Liver (tissue), 9 donors: ENCODE data around the gene CASZ1. TPM values are rescaled to one million over a fixed set of nuclear protein-coding genes. Genes with fewer than 3 reads are reported as not detected.

Source experiments
- DNase-seq: peaks from one replicate; pipeline ENCODE4 v3.0.0-alpha.2; 2017; ENCODE audit warnings: low spot score
- H3K27ac ChIP-seq, 2 donors: one replicate each; pipeline ENCODE4 v1.7.0; 2013; ENCODE audit warnings: inconsistent platforms in 2 of 2, low read length in 2 of 2, control low read depth in 1 of 2, low read depth in 1 of 2, mild to moderate bottlenecking in 1 of 2
- H3K27me3 ChIP-seq, 4 donors: one replicate each; pipeline versions ENCODE4 v1.6.1 to v1.7.0; 2013; ENCODE audit warnings: low read length in 3 of 4, inconsistent platforms in 1 of 4, mild to moderate bottlenecking in 1 of 4, moderate library complexity in 1 of 4; ENCODE audit not compliant: control insufficient read depth in 4 of 4, insufficient read depth in 4 of 4
- H3K36me3 ChIP-seq, 4 donors: one replicate each; pipeline versions ENCODE4 v1.6.1 to v1.7.0; 2013; ENCODE audit warnings: low read length in 3 of 4, mild to moderate bottlenecking in 3 of 4, low read depth in 1 of 4, moderate library complexity in 1 of 4; ENCODE audit not compliant: control insufficient read depth in 4 of 4, insufficient read depth in 3 of 4
- H3K4me1 ChIP-seq, 4 donors: one replicate each; pipeline versions ENCODE4 v1.6.1 to v1.7.0; 2013; ENCODE audit warnings: low read length in 3 of 4, mild to moderate bottlenecking in 3 of 4, moderate library complexity in 1 of 4; ENCODE audit not compliant: control insufficient read depth in 4 of 4, insufficient read depth in 4 of 4
- H3K4me3 ChIP-seq, 3 donors: one replicate each; pipeline versions ENCODE4 v1.6.1 to v1.7.0; 2013; ENCODE audit warnings: low read length in 3 of 3, control low read depth in 1 of 3, low read depth in 1 of 3, mild to moderate bottlenecking in 1 of 3
- H3K9ac ChIP-seq, 2 donors: one replicate each; pipeline ENCODE4 v1.7.0; 2013; ENCODE audit warnings: low read length in 2 of 2, mild to moderate bottlenecking in 2 of 2, moderate library complexity in 2 of 2, control low read depth in 1 of 2, low read depth in 1 of 2
- H3K9me3 ChIP-seq, 4 donors: one replicate each; pipeline versions ENCODE4 v1.6.1 to v1.7.0; 2013; ENCODE audit warnings: low read length in 3 of 4; ENCODE audit not compliant: control insufficient read depth in 4 of 4
- EGR1 ChIP-seq, 2 donors: IDR thresholded peaks; 2 replicates each; pipeline ENCODE4 v1.6.1; 2016 to 2018; ENCODE audit warnings: antibody characterized with exemption in 2 of 2, low read depth in 2 of 2
- FOXA1 ChIP-seq: IDR thresholded peaks from 2 replicates; pipeline ENCODE4 v1.6.1; 2016; ENCODE audit warnings: antibody characterized with exemption
- FOXA2 ChIP-seq: IDR thresholded peaks from 2 replicates; pipeline ENCODE4 v1.6.1; 2016; ENCODE audit warnings: antibody characterized with exemption
- GABPA ChIP-seq, 2 donors: IDR thresholded peaks in 1 of 2; conservative IDR thresholded peaks in 1 of 2; 2 replicates each; pipeline ENCODE4 v1.6.1; 2016; ENCODE audit warnings: antibody characterized with exemption in 2 of 2, mild to moderate bottlenecking in 1 of 2, moderate library complexity in 1 of 2
- HNF4G ChIP-seq: IDR thresholded peaks from 2 replicates; pipeline ENCODE4 v1.6.1; 2016; ENCODE audit warnings: antibody characterized with exemption
- JUND ChIP-seq, 2 donors: IDR thresholded peaks; 2 replicates each; pipeline ENCODE4 v1.6.1; 2016; ENCODE audit warnings: antibody characterized with exemption in 2 of 2
- NR2F2 ChIP-seq: IDR thresholded peaks from 2 replicates; pipeline ENCODE4 v1.6.1; 2016; ENCODE audit warnings: antibody characterized with exemption
- RAD21 ChIP-seq, 2 donors: IDR thresholded peaks; 2 replicates each; pipeline ENCODE4 v1.6.1; 2016; ENCODE audit warnings: antibody characterized with exemption in 2 of 2, mild to moderate bottlenecking in 2 of 2
- RXRA ChIP-seq, 2 donors: IDR thresholded peaks; 2 replicates each; pipeline ENCODE4 v1.6.1; 2017 to 2018; ENCODE audit warnings: antibody characterized with exemption in 2 of 2, mild to moderate bottlenecking in 1 of 2
- SP1 ChIP-seq: IDR thresholded peaks from 2 replicates; pipeline ENCODE4 v1.6.1; 2018; ENCODE audit warnings: antibody characterized with exemption, mild to moderate bottlenecking
- TAF1 ChIP-seq: conservative IDR thresholded peaks from 2 replicates; pipeline ENCODE4 v1.6.1; 2016; ENCODE audit warnings: antibody characterized with exemption, mild to moderate bottlenecking
- YY1 ChIP-seq: IDR thresholded peaks from 2 replicates; pipeline ENCODE4 v1.6.1; 2016; ENCODE audit warnings: antibody characterized with exemption, mild to moderate bottlenecking
- WGBS: extraction: QIAGEN DNeasy Blood & Tissue Kit; methylation state at CpG from one replicate; pipeline ENCODE4 v1.1.7; 2013; 5-methylcytosine and 5-hydroxymethylcytosine counted together
- polyA plus RNA-seq, 2 donors: library from polyadenylated mRNA; stranded (reverse) in 1 of 2; unstranded in 1 of 2; fragments of 200-250 nt in 1 of 2; fragments of >200 nt in 1 of 2; fragmentation: Nextera tagmentation in 1 of 2; extraction: Ambion mirVana in 1 of 2; gene quantifications; one replicate each; pipeline versions ENCODE4 v1.2.1 to v1.2.3, GENCODE V29; 2013 to 2015
- total RNA-seq, 2 donors: library from RNA; depleted of rRNA; stranded (reverse); fragments of >200 nt; gene quantifications; one replicate each; pipeline ENCODE4 v1.2.3, GENCODE V29; 2014
- TF ChIP-seq, protein P1 (sequence below): IDR thresholded peaks from 2 replicates; pipeline ENCODE4 v1.6.1; 2016; ENCODE audit warnings: antibody characterized with exemption
- TF ChIP-seq, protein P2 (sequence below): IDR thresholded peaks from 2 replicates; pipeline ENCODE4 v1.6.1; 2016; ENCODE audit warnings: antibody characterized with exemption
- TF ChIP-seq, protein P3 (sequence below): fragments of 150-350 bp; IDR thresholded peaks from 2 replicates; pipeline ENCODE4 v1.5.1; 2017; ENCODE audit warnings: improper control_type of control experiment, low read depth, low read length; ENCODE audit not compliant: missing input control
- TF ChIP-seq, protein P4 (sequence below): IDR thresholded peaks from 2 replicates; pipeline ENCODE4 v1.6.1; 2016; ENCODE audit warnings: antibody characterized with exemption, mild to moderate bottlenecking
- TF ChIP-seq, protein P5 (sequence below): IDR thresholded peaks from 2 replicates; pipeline ENCODE4 v1.6.1; 2016; ENCODE audit warnings: antibody characterized with exemption
- donor health status: healthy.
- donor health status: healthy.
- donor health status: healthy.
- donor health status: healthy.
- donor health status: healthy.

The CASZ1 gene
- total and polyA plus RNA-seq, 4 donors, result 1.0 to 3.5 (median 1.9) TPM

DNA sequence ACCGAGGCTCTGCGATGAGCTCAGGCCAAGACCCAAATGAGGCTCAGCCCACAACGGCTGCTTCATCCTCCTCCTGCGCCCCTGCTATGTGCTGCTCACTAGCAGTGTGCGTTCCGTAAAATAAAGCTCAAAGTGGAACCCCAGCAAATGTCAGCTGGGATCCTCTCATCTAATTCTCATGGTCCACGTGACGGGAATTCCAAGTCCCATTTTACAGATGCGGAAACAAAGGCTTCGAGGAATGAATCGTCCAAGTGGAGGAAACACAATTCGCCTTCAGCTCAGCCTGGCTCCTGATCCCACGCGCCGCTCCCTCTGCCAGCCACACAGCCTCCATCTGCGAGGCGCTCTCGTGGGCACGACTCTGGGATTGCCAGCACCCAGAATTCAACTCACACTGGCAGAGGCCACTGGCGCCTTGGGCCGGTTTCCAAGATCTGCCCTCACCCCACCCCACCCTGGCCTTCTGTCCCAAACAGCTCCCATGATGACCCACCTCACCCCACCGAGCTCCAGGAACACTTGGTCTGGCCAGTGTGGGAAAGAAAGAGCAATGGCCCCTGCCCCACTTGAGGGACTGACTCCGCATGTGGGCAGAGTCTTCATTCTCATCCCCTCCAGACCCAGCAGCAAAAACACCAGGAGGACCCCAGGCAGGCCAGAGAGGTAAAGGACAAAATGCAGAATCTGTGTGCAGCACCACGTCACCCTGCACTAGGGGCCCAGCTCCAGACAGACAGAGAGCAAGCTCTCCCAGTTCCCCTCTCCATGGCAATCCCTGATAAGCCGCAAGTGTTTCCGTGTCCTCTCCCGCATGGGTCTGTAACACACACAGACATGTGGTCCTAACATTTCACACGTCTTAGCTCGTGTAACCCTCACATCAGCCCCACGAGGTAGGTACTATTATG, 10.5 kb downstream of the CASZ1 start:
- H3K27me3 ChIP-seq, result peaks cover 0 to 2% (median 0%) of the 10 kb centered on the region in 4 donors
- no peak overlapping the region for H3K9ac ChIP-seq
- no peak overlapping the region for H3K4me3 ChIP-seq
- no peak overlapping the region for H3K27ac ChIP-seq
- no peak for DNase-seq
- no peaks in the 10 kb centered on the region for H3K36me3 ChIP-seq
- no peaks in the 10 kb centered on the region for H3K9me3 ChIP-seq
- TF ChIP-seq JUND (IDR thresholded peaks at IDR 0.05), result no peak
- peaks cover 0 to 7% (median 1%) of the 10 kb centered on the region in 4 donors for H3K4me1 ChIP-seq
- WGBS, result 87% methylated on average over 30 of the region's 30 CpGs

DNA sequence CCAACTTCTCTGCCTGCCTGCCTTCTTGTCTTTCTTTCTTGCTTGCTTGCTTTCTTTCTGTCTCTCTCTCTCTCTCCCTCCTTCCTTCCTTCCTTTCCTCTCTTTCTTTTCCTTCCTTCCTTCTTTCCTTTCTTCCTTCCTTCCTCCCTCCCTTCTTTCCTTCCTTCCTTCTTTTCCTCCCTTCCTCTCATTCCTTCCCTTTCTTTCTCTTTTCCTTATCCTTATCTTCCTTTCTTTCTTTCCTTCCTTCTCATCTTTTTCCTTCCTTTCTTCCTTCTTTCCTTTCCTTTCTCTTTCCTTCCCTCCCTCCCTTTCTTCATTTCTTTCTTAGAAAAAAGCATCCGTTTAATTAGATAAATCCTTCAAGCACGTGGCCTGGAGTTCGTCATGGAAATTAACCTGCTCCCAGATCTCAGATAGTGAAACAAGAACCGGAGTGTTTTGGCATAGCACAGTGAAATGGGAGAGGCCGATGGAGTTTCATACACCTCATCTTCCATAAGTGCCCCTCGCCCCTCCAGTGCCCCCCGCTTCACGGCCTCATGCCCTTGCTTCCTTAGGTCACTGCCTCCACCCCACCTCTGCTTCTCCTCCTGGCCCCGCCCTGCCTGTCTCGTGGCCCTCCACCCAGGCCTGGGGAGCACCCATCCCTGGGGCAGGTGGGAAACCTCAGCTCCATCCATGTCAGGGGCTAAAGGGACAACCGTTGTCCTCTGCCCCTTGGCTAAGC, 11.3 kb downstream of the CASZ1 start:
- Histone ChIP-seq H3K27me3 (peaks cover 0 to 2% (median 0%) of the 10 kb centered on the region in 4 donors), H3K9me3 (no peaks in the 10 kb centered on the region), H3K9ac (no peak overlapping the region), H3K27ac (no peak overlapping the region), H3K4me3 (no peak overlapping the region), H3K4me1 (peaks cover 0 to 7% (median 1%) of the 10 kb centered on the region in 4 donors), H3K36me3 (no peaks in the 10 kb centered on the region)
- DNase-seq, result no peak
- TF ChIP-seq, protein P1, sequence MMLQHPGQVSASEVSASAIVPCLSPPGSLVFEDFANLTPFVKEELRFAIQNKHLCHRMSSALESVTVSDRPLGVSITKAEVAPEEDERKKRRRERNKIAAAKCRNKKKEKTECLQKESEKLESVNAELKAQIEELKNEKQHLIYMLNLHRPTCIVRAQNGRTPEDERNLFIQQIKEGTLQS, result no peak
- TF ChIP-seq EGR1 (IDR thresholded peaks at IDR 0.05; ENCODE audit: low read depth in 2 of 2), result no peak
- TF ChIP-seq, protein P2, sequence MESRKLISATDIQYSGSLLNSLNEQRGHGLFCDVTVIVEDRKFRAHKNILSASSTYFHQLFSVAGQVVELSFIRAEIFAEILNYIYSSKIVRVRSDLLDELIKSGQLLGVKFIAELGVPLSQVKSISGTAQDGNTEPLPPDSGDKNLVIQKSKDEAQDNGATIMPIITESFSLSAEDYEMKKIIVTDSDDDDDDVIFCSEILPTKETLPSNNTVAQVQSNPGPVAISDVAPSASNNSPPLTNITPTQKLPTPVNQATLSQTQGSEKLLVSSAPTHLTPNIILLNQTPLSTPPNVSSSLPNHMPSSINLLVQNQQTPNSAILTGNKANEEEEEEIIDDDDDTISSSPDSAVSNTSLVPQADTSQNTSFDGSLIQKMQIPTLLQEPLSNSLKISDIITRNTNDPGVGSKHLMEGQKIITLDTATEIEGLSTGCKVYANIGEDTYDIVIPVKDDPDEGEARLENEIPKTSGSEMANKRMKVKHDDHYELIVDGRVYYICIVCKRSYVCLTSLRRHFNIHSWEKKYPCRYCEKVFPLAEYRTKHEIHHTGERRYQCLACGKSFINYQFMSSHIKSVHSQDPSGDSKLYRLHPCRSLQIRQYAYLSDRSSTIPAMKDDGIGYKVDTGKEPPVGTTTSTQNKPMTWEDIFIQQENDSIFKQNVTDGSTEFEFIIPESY, result no peak
- TF ChIP-seq JUND (IDR thresholded peaks at IDR 0.05), result no peak
- TF ChIP-seq, protein P3, sequence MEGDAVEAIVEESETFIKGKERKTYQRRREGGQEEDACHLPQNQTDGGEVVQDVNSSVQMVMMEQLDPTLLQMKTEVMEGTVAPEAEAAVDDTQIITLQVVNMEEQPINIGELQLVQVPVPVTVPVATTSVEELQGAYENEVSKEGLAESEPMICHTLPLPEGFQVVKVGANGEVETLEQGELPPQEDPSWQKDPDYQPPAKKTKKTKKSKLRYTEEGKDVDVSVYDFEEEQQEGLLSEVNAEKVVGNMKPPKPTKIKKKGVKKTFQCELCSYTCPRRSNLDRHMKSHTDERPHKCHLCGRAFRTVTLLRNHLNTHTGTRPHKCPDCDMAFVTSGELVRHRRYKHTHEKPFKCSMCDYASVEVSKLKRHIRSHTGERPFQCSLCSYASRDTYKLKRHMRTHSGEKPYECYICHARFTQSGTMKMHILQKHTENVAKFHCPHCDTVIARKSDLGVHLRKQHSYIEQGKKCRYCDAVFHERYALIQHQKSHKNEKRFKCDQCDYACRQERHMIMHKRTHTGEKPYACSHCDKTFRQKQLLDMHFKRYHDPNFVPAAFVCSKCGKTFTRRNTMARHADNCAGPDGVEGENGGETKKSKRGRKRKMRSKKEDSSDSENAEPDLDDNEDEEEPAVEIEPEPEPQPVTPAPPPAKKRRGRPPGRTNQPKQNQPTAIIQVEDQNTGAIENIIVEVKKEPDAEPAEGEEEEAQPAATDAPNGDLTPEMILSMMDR, result no peak
- TF ChIP-seq TAF1, result no peak
- TF ChIP-seq GABPA (IDR thresholded peaks at IDR 0.05 in 1 of 2, conservative IDR thresholded peaks at IDR 0.05 in 1 of 2), result no peak
- TF ChIP-seq, protein P4, sequence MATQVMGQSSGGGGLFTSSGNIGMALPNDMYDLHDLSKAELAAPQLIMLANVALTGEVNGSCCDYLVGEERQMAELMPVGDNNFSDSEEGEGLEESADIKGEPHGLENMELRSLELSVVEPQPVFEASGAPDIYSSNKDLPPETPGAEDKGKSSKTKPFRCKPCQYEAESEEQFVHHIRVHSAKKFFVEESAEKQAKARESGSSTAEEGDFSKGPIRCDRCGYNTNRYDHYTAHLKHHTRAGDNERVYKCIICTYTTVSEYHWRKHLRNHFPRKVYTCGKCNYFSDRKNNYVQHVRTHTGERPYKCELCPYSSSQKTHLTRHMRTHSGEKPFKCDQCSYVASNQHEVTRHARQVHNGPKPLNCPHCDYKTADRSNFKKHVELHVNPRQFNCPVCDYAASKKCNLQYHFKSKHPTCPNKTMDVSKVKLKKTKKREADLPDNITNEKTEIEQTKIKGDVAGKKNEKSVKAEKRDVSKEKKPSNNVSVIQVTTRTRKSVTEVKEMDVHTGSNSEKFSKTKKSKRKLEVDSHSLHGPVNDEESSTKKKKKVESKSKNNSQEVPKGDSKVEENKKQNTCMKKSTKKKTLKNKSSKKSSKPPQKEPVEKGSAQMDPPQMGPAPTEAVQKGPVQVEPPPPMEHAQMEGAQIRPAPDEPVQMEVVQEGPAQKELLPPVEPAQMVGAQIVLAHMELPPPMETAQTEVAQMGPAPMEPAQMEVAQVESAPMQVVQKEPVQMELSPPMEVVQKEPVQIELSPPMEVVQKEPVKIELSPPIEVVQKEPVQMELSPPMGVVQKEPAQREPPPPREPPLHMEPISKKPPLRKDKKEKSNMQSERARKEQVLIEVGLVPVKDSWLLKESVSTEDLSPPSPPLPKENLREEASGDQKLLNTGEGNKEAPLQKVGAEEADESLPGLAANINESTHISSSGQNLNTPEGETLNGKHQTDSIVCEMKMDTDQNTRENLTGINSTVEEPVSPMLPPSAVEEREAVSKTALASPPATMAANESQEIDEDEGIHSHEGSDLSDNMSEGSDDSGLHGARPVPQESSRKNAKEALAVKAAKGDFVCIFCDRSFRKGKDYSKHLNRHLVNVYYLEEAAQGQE, result no peak
- TF ChIP-seq SP1, result no peak
- no peak for TF ChIP-seq FOXA2
- no peak for TF ChIP-seq RXRA (IDR thresholded peaks at IDR 0.05)
- no peak for TF ChIP-seq RAD21 (IDR thresholded peaks at IDR 0.05)
- no peak for TF ChIP-seq HNF4G
- TF ChIP-seq, protein P5, sequence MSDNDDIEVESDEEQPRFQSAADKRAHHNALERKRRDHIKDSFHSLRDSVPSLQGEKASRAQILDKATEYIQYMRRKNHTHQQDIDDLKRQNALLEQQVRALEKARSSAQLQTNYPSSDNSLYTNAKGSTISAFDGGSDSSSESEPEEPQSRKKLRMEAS, result no peak
- no peak for TF ChIP-seq YY1
- no peak for TF ChIP-seq FOXA1
- no peak for TF ChIP-seq NR2F2
- 74% methylated on average over 11 of the region's 11 CpGs for WGBS
